ENCODE measurements around the gene FAT1. TPM values are rescaled to one million over a fixed set of nuclear protein-coding genes. Genes with fewer than 3 reads are reported as not detected.
A peak's percentile ranks its signal among the peaks of the same experiment; 100 is the strongest.

Gene FAT1
- total RNA-seq, 1 donor from 2014 or later = 408 TPM

- no peaks in the 10 kb centered on the region for H3K27me3 Mint-ChIP-seq (ENCODE audit: unreplicated experiment)
- peak overlapping the region; percentile 83 for H3K27ac Mint-ChIP-seq (ENCODE audit: unreplicated experiment)
- peaks cover 78% of the 10 kb centered on the region for H3K4me1 Mint-ChIP-seq (ENCODE audit: unreplicated experiment)
- peaks cover 15% of the 10 kb centered on the region for H3K36me3 Mint-ChIP-seq (ENCODE audit: unreplicated experiment)
- peak overlapping the region; percentile 30 for H3K4me3 Mint-ChIP-seq (ENCODE audit: unreplicated experiment)
- H3K9me3 Mint-ChIP-seq (ENCODE audit: unreplicated experiment) = peaks cover 6% of the 10 kb centered on the region
- DNase-seq (ENCODE audit: extremely low spot score, unreplicated experiment) = no peak
- TF ChIP-seq CTCF (IDR thresholded peaks at IDR 0.05) = no peak
Observed at GRCh38 chr4:186688150-186688943, 35.3 kb downstream of the FAT1 start.

DNA sequence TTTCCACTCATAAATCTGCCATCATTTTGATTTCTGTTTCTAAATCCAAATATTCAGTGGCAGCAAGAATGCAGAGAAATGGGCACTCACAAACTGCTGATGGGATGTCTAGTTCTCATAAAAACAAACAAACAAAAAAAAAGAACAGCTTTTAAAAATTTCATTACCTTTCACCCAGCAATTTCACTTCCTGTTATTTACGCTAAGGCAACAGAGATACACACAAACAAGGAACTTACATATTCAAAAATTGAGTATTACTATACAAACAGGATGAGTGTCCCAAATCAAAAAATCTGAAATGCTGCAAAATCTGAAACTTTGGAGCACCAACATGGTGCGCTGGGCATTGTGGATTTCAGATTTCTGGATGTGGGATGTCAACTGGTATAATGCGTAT lies 36.4 kb downstream of the FAT1 start:
- Mint-ChIP-seq H3K27me3 (ENCODE audit: unreplicated experiment) (no peaks in the 10 kb centered on the region), H3K27ac (ENCODE audit: unreplicated experiment) (peak overlapping the region; percentile 83), H3K4me3 (ENCODE audit: unreplicated experiment) (no peak overlapping the region), H3K36me3 (ENCODE audit: unreplicated experiment) (peaks cover 9% of the 10 kb centered on the region), H3K4me1 (ENCODE audit: unreplicated experiment) (peaks cover 75% of the 10 kb centered on the region), H3K9me3 (ENCODE audit: unreplicated experiment) (no peaks in the 10 kb centered on the region)
- TF ChIP-seq CTCF (IDR thresholded peaks at IDR 0.05) = no peak
- DNase-seq (ENCODE audit: extremely low spot score, unreplicated experiment) = no peak

GRCh38 chr4:186685767-186686183 lies 37.9 kb downstream of the FAT1 start:
- DNase-seq (ENCODE audit: extremely low spot score, unreplicated experiment) = no peak
- Mint-ChIP-seq H3K36me3 (ENCODE audit: unreplicated experiment) (peaks cover 6% of the 10 kb centered on the region), H3K27ac (ENCODE audit: unreplicated experiment) (peak overlapping the region; percentile 86), H3K27me3 (ENCODE audit: unreplicated experiment) (no peaks in the 10 kb centered on the region), H3K4me1 (ENCODE audit: unreplicated experiment) (peaks cover 77% of the 10 kb centered on the region), H3K4me3 (ENCODE audit: unreplicated experiment) (peak overlapping the region; percentile 23), H3K9me3 (ENCODE audit: unreplicated experiment) (no peaks in the 10 kb centered on the region)
- TF ChIP-seq CTCF (IDR thresholded peaks at IDR 0.05) = no peak

GRCh38 chr4:186684889-186685309 lies 38.8 kb downstream of the FAT1 start:
- no peak for TF ChIP-seq CTCF (IDR thresholded peaks at IDR 0.05)
- Mint-ChIP-seq H3K9me3 (ENCODE audit: unreplicated experiment) (peaks cover 4% of the 10 kb centered on the region), H3K36me3 (ENCODE audit: unreplicated experiment) (peaks cover 12% of the 10 kb centered on the region), H3K27ac (ENCODE audit: unreplicated experiment) (peak overlapping the region; percentile 86), H3K4me3 (ENCODE audit: unreplicated experiment) (no peak overlapping the region), H3K27me3 (ENCODE audit: unreplicated experiment) (no peaks in the 10 kb centered on the region), H3K4me1 (ENCODE audit: unreplicated experiment) (peaks cover 82% of the 10 kb centered on the region)
- no peak for DNase-seq (ENCODE audit: extremely low spot score, unreplicated experiment)

DNA sequence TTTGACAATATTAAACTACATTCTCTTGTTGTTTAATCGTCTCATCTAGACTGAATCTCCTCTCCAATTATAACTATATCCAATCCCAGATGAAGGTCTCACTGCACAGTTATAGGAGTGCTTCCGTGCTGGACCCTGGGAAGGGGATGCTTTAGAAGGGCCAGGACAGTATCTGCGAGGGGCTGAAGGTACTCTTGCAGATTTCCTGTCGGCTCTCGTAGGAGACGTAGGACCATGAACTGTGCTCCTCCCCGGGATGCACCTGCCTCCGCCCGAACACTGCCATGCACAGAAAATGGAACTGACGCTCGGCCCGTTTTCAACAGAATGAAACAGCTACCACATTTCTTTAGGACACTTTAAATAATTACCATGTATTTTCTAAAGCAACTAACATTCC lies 39.4 kb downstream of the FAT1 start:
- Mint-ChIP-seq H3K4me1 (ENCODE audit: unreplicated experiment) (peaks cover 80% of the 10 kb centered on the region), H3K9me3 (ENCODE audit: unreplicated experiment) (peaks cover 4% of the 10 kb centered on the region), H3K27me3 (ENCODE audit: unreplicated experiment) (no peaks in the 10 kb centered on the region), H3K4me3 (ENCODE audit: unreplicated experiment) (no peak overlapping the region), H3K27ac (ENCODE audit: unreplicated experiment) (peak overlapping the region; percentile 86), H3K36me3 (ENCODE audit: unreplicated experiment) (peaks cover 12% of the 10 kb centered on the region)
- no peak for DNase-seq (ENCODE audit: extremely low spot score, unreplicated experiment)
- TF ChIP-seq CTCF (IDR thresholded peaks at IDR 0.05) = no peak
